Measurements from ENCODE around the gene NIT2. TPM values are rescaled to one million over a fixed set of nuclear protein-coding genes. Genes with fewer than 3 reads are reported as not detected.
A peak's percentile ranks its signal among the peaks of the same experiment; 100 is the strongest.

Gene NIT2
- total and polyA plus RNA-seq, 10 of the 15 experiments (the other 5 are each of a cell fraction or from before 2014, with no cell fraction given), result 49.3 to 215 (median 76.4) TPM

DNA sequence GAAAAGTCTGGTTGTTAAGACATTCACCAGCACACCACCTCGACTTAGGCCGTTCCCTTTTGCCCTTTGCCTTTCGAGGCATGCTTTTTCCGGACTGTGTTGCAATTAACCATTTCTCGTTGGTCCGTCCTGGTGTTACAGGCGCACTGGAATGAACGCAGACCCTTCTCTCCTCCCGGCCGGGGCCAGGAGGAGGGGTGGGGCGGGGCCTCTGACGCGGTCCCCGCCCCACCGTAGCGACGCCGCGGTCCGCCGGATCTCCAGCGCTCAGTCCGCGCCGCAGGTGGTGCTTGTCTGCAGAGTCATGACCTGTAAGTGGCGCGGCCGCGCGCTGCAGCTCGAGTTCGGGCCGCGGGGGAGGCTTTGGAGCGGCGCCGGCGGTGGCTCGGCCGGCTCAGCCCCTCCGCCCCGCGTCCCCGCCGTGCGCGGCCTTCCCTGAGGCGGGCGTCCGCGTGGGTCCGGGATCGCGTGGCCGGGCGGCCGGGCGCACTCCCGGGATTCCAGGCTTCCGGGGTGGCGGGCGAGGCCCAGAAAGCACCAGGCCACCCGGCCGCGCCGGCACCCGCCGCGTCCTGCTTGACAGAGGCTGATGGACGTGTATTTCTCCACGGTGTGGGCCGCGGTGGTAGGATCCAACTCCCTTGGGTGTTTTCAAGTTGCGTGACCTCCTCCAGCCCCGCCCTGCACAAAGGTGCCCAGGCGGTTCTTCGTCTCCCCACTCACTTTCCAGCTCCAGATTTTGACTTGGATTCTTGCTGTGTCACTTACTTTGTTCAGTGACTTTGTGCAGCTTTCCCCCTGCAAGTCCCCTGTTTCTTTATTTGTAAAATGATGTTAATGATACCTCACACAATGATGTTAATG, at the start of gene NIT2 (continued):
- TF ChIP-seq, protein P1, sequence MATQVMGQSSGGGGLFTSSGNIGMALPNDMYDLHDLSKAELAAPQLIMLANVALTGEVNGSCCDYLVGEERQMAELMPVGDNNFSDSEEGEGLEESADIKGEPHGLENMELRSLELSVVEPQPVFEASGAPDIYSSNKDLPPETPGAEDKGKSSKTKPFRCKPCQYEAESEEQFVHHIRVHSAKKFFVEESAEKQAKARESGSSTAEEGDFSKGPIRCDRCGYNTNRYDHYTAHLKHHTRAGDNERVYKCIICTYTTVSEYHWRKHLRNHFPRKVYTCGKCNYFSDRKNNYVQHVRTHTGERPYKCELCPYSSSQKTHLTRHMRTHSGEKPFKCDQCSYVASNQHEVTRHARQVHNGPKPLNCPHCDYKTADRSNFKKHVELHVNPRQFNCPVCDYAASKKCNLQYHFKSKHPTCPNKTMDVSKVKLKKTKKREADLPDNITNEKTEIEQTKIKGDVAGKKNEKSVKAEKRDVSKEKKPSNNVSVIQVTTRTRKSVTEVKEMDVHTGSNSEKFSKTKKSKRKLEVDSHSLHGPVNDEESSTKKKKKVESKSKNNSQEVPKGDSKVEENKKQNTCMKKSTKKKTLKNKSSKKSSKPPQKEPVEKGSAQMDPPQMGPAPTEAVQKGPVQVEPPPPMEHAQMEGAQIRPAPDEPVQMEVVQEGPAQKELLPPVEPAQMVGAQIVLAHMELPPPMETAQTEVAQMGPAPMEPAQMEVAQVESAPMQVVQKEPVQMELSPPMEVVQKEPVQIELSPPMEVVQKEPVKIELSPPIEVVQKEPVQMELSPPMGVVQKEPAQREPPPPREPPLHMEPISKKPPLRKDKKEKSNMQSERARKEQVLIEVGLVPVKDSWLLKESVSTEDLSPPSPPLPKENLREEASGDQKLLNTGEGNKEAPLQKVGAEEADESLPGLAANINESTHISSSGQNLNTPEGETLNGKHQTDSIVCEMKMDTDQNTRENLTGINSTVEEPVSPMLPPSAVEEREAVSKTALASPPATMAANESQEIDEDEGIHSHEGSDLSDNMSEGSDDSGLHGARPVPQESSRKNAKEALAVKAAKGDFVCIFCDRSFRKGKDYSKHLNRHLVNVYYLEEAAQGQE (IDR thresholded peaks at IDR 0.05; ENCODE audit: low read depth, low read length), result no peak
- TF ChIP-seq CBX3 (IDR thresholded peaks at IDR 0.05; ENCODE audit: borderline replicate concordance, low read depth), result no peak
- peak; percentile 48; the same call in 1 of the 2 replicates for TF ChIP-seq HDGF (IDR thresholded peaks at IDR 0.05)
- no peak for TF ChIP-seq IRF4 (IDR thresholded peaks at IDR 0.05; ENCODE audit: low read depth, low read length)
- 0 out of 2 replicates have a peak, but pooled peaks have one; percentile 73 for TF ChIP-seq ZSCAN29 (IDR thresholded peaks at IDR 0.05)
- TF ChIP-seq SMARCA5 (IDR thresholded peaks at IDR 0.05), result peak; percentile 59; the same call in 1 of the 2 replicates
- peak; percentile 43; the same call in 1 of the 2 replicates for TF ChIP-seq TCF12 (IDR thresholded peaks at IDR 0.05; ENCODE audit: low read depth, low read length)
- TF ChIP-seq NFYA (IDR thresholded peaks at IDR 0.05; ENCODE audit: borderline replicate concordance, low read depth, low read length), result no peak
- TF ChIP-seq HDAC6 (IDR thresholded peaks at IDR 0.05; ENCODE audit: unreplicated experiment), result no peak
- no peak for TF ChIP-seq ZNF207 (IDR thresholded peaks at IDR 0.05; ENCODE audit: borderline replicate concordance)
- no peak for TF ChIP-seq ZBED1 (IDR thresholded peaks at IDR 0.05; ENCODE audit: borderline replicate concordance)
- TF ChIP-seq SIX5 (IDR thresholded peaks at IDR 0.05; ENCODE audit: low read depth, low read length, severe bottlenecking), result no peak
- TF ChIP-seq MYB (IDR thresholded peaks at IDR 0.05; ENCODE audit: borderline replicate concordance, low read depth, low read length), result no peak
- TF ChIP-seq GABPA (IDR thresholded peaks at IDR 0.05; ENCODE audit: low read depth), result no peak
- TF ChIP-seq ETV6 (conservative IDR thresholded peaks at IDR 0.05 in 1 of 2, IDR thresholded peaks at IDR 0.05 in 1 of 2; ENCODE audit: borderline replicate concordance in 1 of 2, low read depth in 1 of 2), result no peak
- TF ChIP-seq, protein P2, sequence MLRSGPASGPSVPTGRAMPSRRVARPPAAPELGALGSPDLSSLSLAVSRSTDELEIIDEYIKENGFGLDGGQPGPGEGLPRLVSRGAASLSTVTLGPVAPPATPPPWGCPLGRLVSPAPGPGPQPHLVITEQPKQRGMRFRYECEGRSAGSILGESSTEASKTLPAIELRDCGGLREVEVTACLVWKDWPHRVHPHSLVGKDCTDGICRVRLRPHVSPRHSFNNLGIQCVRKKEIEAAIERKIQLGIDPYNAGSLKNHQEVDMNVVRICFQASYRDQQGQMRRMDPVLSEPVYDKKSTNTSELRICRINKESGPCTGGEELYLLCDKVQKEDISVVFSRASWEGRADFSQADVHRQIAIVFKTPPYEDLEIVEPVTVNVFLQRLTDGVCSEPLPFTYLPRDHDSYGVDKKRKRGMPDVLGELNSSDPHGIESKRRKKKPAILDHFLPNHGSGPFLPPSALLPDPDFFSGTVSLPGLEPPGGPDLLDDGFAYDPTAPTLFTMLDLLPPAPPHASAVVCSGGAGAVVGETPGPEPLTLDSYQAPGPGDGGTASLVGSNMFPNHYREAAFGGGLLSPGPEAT (IDR thresholded peaks at IDR 0.05; ENCODE audit: low read depth), result no peak
- TF ChIP-seq ZNF217 (IDR thresholded peaks at IDR 0.05), result no peak; the same call in 1 of the 2 replicates
- TF ChIP-seq CTCF (IDR thresholded peaks at IDR 0.05 in 2 of 3, conservative IDR thresholded peaks at IDR 0.05 in 1 of 3; ENCODE audit: control insufficient read depth in 2 of 3, extremely low read depth in 1 of 3, insufficient read depth in 1 of 3, low read depth in 3 of 3, low read length in 3 of 3), result no peak; a peak in 1 of 6 replicates
- TF ChIP-seq NFXL1 (IDR thresholded peaks at IDR 0.05; ENCODE audit: borderline replicate concordance), result 0 out of 2 replicates have a peak, but pooled peaks have one; percentile 51
- no peak for TF ChIP-seq BMI1 (IDR thresholded peaks at IDR 0.05; ENCODE audit: borderline replicate concordance)
- TF ChIP-seq TAF1 (IDR thresholded peaks at IDR 0.05; ENCODE audit: borderline replicate concordance, low read depth, low read length), result peak; percentile 80; the same call in 1 of the 2 replicates
- TF ChIP-seq EGR1 (IDR thresholded peaks at IDR 0.05; ENCODE audit: borderline replicate concordance in 1 of 2, low read depth in 2 of 2, low read length in 2 of 2), result no peak
- peak; percentile 86 for TF ChIP-seq DPF2 (IDR thresholded peaks at IDR 0.05)
